Central memory CD8-positive, alpha-beta T cell (primary cell): ENCODE measurements around the gene RGS7.

Source experiments
- ATAC-seq: fragments of 150-1000 bp; cut with Tn5 transposase; replicated peaks from 2 replicates; pipeline ENCODE4 v1.10.0; 2022; ENCODE audit warnings: mild to moderate bottlenecking, moderate FRiP score, moderate number of reproducible peaks; ENCODE audit not compliant: poor library complexity, severe bottlenecking; ENCODE audit errors: extremely low read depth
- DNase-seq, 2 donors: peaks; one replicate each; pipeline ENCODE4 v3.0.0; 2021; ENCODE audit warnings: low spot score in 2 of 2
- H3K27ac Mint-ChIP-seq: one replicate; pipeline ENCODE4 v1.8.0; 2022; ENCODE audit warnings: low read depth, mild to moderate bottlenecking, moderate library complexity, mixed read lengths
- H3K27me3 Mint-ChIP-seq: one replicate; pipeline ENCODE4 v1.8.0; 2022; ENCODE audit warnings: mixed read lengths
- H3K36me3 Mint-ChIP-seq: one replicate; pipeline ENCODE4 v1.8.0; 2022; ENCODE audit warnings: mild to moderate bottlenecking, moderate library complexity, mixed read lengths; ENCODE audit not compliant: insufficient read depth
- H3K4me1 Mint-ChIP-seq: one replicate; pipeline ENCODE4 v1.8.0; 2022; ENCODE audit warnings: mixed read lengths
- H3K4me3 Mint-ChIP-seq: one replicate; pipeline ENCODE4 v1.8.0; 2022; ENCODE audit warnings: mild to moderate bottlenecking, moderate library complexity, mixed read lengths
- H3K9me3 Mint-ChIP-seq: one replicate; pipeline ENCODE4 v1.8.0; 2022; ENCODE audit warnings: mixed read lengths

RGS7 gene

DNA sequence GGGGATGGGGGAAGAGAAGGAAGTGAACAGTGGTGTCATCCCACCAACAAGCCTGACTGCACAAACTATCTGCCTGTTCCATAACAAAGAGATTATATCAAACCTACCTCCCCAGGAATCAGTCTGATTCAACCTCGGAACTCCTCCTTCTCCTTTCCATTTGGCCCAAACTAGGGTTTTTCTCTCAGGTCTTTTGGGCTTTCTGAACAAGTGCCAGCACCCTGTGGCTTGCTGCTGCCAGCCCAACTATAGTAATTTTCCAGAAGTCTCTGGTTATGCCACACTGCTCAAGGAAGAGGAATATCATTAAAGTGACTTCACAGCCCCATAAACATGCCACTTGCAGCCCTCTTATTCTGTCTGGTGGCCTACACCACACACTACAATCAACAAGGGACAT lies 70.5 kb downstream of the RGS7 start:
- Mint-ChIP-seq H3K36me3 (no peaks in the 10 kb centered on the region), H3K9me3 (peaks cover 43% of the 10 kb centered on the region), H3K27ac (no peak overlapping the region), H3K27me3 (no peaks in the 10 kb centered on the region), H3K4me1 (no peaks in the 10 kb centered on the region), H3K4me3 (no peak overlapping the region)
- ATAC-seq (no peak), DNase-seq (no peak)

GRCh38 chr1:241276391-241276790 lies 80.6 kb downstream of the RGS7 start:
- DNase-seq (no peak), ATAC-seq (no peak)
- Mint-ChIP-seq H3K36me3 (peaks cover 2% of the 10 kb centered on the region), H3K27ac (no peak overlapping the region), H3K4me1 (no peaks in the 10 kb centered on the region), H3K4me3 (no peak overlapping the region), H3K27me3 (no peaks in the 10 kb centered on the region), H3K9me3 (peaks cover 22% of the 10 kb centered on the region)

GRCh38 chr1:241275981-241276380 lies 81.0 kb downstream of the RGS7 start:
- peaks cover 22% of the 10 kb centered on the region for H3K9me3 Mint-ChIP-seq
- H3K4me3 Mint-ChIP-seq, result no peak overlapping the region
- peaks cover 2% of the 10 kb centered on the region for H3K36me3 Mint-ChIP-seq
- H3K27ac Mint-ChIP-seq, result no peak overlapping the region
- DNase-seq (no peak), ATAC-seq (no peak)
- no peaks in the 10 kb centered on the region for H3K27me3 Mint-ChIP-seq
- no peaks in the 10 kb centered on the region for H3K4me1 Mint-ChIP-seq

GRCh38 chr1:241275226-241275625 lies 81.8 kb downstream of the RGS7 start:
- Mint-ChIP-seq H3K4me3 (no peak overlapping the region), H3K9me3 (peaks cover 23% of the 10 kb centered on the region), H3K27me3 (no peaks in the 10 kb centered on the region), H3K4me1 (no peaks in the 10 kb centered on the region), H3K27ac (no peak overlapping the region), H3K36me3 (peaks cover 2% of the 10 kb centered on the region)
- DNase-seq, result no peak
- no peak for ATAC-seq

DNA sequence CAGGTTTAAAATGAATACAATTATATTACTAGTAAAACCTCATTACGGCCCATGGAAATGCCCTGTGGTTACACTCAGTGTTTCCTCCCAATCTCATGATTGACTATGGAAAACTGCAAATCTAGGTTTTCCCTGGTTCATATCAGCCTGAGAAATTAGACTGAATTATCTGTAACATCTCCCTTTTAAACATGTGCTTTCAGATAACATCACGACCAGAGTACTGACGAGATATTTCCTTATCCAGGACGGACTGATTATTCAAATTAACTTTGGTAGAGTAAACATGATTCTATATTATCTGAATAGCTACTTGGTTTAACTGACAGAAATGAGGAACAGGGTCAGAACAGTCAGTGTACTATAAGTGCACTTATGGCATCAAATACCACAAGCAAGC lies 82.3 kb downstream of the RGS7 start:
- H3K36me3 Mint-ChIP-seq, result peaks cover 2% of the 10 kb centered on the region
- no peaks in the 10 kb centered on the region for H3K27me3 Mint-ChIP-seq
- no peaks in the 10 kb centered on the region for H3K4me1 Mint-ChIP-seq
- H3K9me3 Mint-ChIP-seq, result peaks cover 27% of the 10 kb centered on the region
- no peak for ATAC-seq
- H3K27ac Mint-ChIP-seq, result no peak overlapping the region
- no peak overlapping the region for H3K4me3 Mint-ChIP-seq
- no peak for DNase-seq

GRCh38 chr1:241272828-241273227 lies 84.2 kb downstream of the RGS7 start:
- peaks cover 2% of the 10 kb centered on the region for H3K36me3 Mint-ChIP-seq
- H3K4me1 Mint-ChIP-seq, result no peaks in the 10 kb centered on the region
- H3K27me3 Mint-ChIP-seq, result no peaks in the 10 kb centered on the region

GRCh38 chr1:241271427-241271826 lies 85.6 kb downstream of the RGS7 start:
- Mint-ChIP-seq H3K4me3 (no peak overlapping the region), H3K27ac (no peak overlapping the region), H3K9me3 (peaks cover 22% of the 10 kb centered on the region), H3K4me1 (no peaks in the 10 kb centered on the region), H3K27me3 (no peaks in the 10 kb centered on the region), H3K36me3 (peaks cover 2% of the 10 kb centered on the region)
- no peak for DNase-seq
- ATAC-seq, result no peak

More at GRCh38 chr1:241272828-241273227, 84.2 kb downstream of the RGS7 start:
- DNase-seq, result no peak
- no peak overlapping the region for H3K27ac Mint-ChIP-seq
- H3K9me3 Mint-ChIP-seq, result peaks cover 16% of the 10 kb centered on the region
- ATAC-seq, result no peak
- no peak overlapping the region for H3K4me3 Mint-ChIP-seq

- no peak overlapping the region for H3K4me3 Mint-ChIP-seq
- DNase-seq (no peak), ATAC-seq (no peak)
- H3K9me3 Mint-ChIP-seq, result peaks cover 27% of the 10 kb centered on the region
- no peaks in the 10 kb centered on the region for H3K27me3 Mint-ChIP-seq
- no peaks in the 10 kb centered on the region for H3K4me1 Mint-ChIP-seq
- H3K27ac Mint-ChIP-seq, result no peak overlapping the region
- peaks cover 2% of the 10 kb centered on the region for H3K36me3 Mint-ChIP-seq
Measured at GRCh38 chr1:241270016-241270415, 87.0 kb downstream of the RGS7 start.

DNA sequence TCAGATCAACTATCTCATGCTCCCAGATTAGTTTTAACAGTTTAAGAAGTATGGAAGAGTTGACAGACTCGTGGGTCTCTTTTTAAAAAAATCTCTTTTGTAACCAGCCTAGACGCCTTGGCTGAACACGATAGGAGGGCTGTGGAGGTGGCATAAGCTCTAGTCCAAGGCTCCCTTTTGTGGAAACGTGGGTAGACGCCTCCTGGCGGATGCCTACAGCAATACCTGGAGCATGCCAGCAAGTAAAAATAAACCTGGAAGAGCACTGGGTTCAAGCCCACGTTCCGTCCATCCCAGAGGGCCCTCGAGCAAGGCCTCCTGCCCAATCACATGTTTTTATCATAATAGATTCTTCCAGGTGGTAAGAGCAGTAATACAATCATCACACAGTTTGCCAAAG lies 87.9 kb downstream of the RGS7 start:
- no peak for DNase-seq

GRCh38 chr1:241266121-241266520 lies 90.9 kb downstream of the RGS7 start:
- no peak for ATAC-seq
- no peak overlapping the region for H3K4me3 Mint-ChIP-seq
- no peaks in the 10 kb centered on the region for H3K27me3 Mint-ChIP-seq
- H3K4me1 Mint-ChIP-seq, result no peaks in the 10 kb centered on the region
- no peaks in the 10 kb centered on the region for H3K36me3 Mint-ChIP-seq
- H3K9me3 Mint-ChIP-seq, result peaks cover 17% of the 10 kb centered on the region
- DNase-seq, result no peak
- H3K27ac Mint-ChIP-seq, result no peak overlapping the region

More for the DNA sequence above, 87.9 kb downstream of the RGS7 start:
- no peak for ATAC-seq
- Mint-ChIP-seq H3K4me1 (no peaks in the 10 kb centered on the region), H3K4me3 (no peak overlapping the region), H3K36me3 (peaks cover 2% of the 10 kb centered on the region), H3K27ac (no peak overlapping the region), H3K9me3 (peaks cover 28% of the 10 kb centered on the region), H3K27me3 (no peaks in the 10 kb centered on the region)

GRCh38 chr1:241265428-241265827 lies 91.6 kb downstream of the RGS7 start:
- DNase-seq (no peak), ATAC-seq (no peak)
- H3K4me1 Mint-ChIP-seq, result no peaks in the 10 kb centered on the region
- H3K36me3 Mint-ChIP-seq, result no peaks in the 10 kb centered on the region
- H3K9me3 Mint-ChIP-seq, result peaks cover 17% of the 10 kb centered on the region
- H3K4me3 Mint-ChIP-seq, result no peak overlapping the region
- no peak overlapping the region for H3K27ac Mint-ChIP-seq
- H3K27me3 Mint-ChIP-seq, result no peaks in the 10 kb centered on the region

- Mint-ChIP-seq H3K4me1 (no peaks in the 10 kb centered on the region), H3K27ac (no peak overlapping the region), H3K36me3 (no peaks in the 10 kb centered on the region), H3K27me3 (no peaks in the 10 kb centered on the region), H3K9me3 (peaks cover 18% of the 10 kb centered on the region), H3K4me3 (no peak overlapping the region)
- DNase-seq (no peak), ATAC-seq (no peak)
Measured at GRCh38 chr1:241263346-241263745, 93.7 kb downstream of the RGS7 start.

GRCh38 chr1:241253471-241253870 lies 103.5 kb downstream of the RGS7 start:
- no peaks in the 10 kb centered on the region for H3K27me3 Mint-ChIP-seq

DNA sequence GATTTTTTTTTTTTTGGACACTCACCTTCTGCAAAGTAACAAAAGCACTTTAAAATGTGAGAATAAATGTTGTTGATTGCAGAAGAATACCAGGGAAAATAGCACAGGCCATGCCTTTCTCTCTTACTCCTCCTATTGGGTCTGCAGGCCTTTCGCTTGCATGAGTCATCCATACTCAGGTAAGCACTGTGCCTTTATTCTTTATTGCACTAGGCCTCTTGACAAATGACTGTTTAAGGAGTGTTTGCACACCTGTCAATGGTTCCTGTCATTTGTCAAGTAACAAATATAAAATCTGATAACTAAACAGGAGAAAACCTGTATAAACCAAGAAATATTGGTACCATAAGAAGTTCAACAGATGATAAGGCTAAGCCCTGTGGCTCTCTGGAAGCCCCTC lies 106.5 kb downstream of the RGS7 start:
- no peak for DNase-seq
- no peak for ATAC-seq
- H3K27me3 Mint-ChIP-seq, result no peaks in the 10 kb centered on the region
- no peak overlapping the region for H3K27ac Mint-ChIP-seq
- no peaks in the 10 kb centered on the region for H3K4me1 Mint-ChIP-seq
- H3K4me3 Mint-ChIP-seq, result no peak overlapping the region
- peaks cover 12% of the 10 kb centered on the region for H3K9me3 Mint-ChIP-seq
- H3K36me3 Mint-ChIP-seq, result no peaks in the 10 kb centered on the region

More at GRCh38 chr1:241253471-241253870, 103.5 kb downstream of the RGS7 start:
- Mint-ChIP-seq H3K27ac (no peak overlapping the region), H3K36me3 (no peaks in the 10 kb centered on the region), H3K4me1 (no peaks in the 10 kb centered on the region), H3K9me3 (no peaks in the 10 kb centered on the region), H3K4me3 (no peak overlapping the region)
- DNase-seq (no peak), ATAC-seq (no peak)
